PC-3 (cell line): ENCODE measurements around the gene HPSE2. TPM values are rescaled to one million over a fixed set of nuclear protein-coding genes. Genes with fewer than 3 reads are reported as not detected.
A peak's percentile ranks its signal among the peaks of the same experiment; 100 is the strongest.

Experiments
- ATAC-seq: fragments of 200-7000 bp; cut with Tn5 transposase; 2 replicates; pipeline ENCODE4 v1.9.1; 2020; ENCODE audit warnings: mild to moderate bottlenecking, moderate library complexity
- BruUV-seq: library from RNA; stranded (reverse); fragments of 400-500 nt; replicated peaks from 2 replicates; lab custom pipeline; 2021; lab: Mats Ljungman, UMichigan
- CTCF ChIA-PET: fragments of 300-600 bp; sonication (Branson Sonifier 250); formaldehyde crosslinking; loops from one replicate; lab custom pipeline; 2022; ENCODE audit warnings: antibody characterized with exemption; lab: Charles Lee
- POLR2A ChIA-PET: fragments of 300-600 bp; sonication (Branson Sonifier 250); formaldehyde crosslinking; loops from one replicate; lab custom pipeline; 2022; ENCODE audit warnings: antibody characterized with exemption; ENCODE audit not compliant: unreplicated experiment; lab: Charles Lee
- DNase-seq: peaks from one replicate; pipeline ENCODE4 v3.0.0-alpha.2; 2015
- H2AFZ ChIP-seq: fragments of 300-600 bp; sonication (generic); 2 replicates; pipeline ENCODE4 v1.6.0; 2016; ENCODE audit warnings: antibody characterized with exemption, low read length
- H3F3A ChIP-seq: fragments of 300-600 bp; sonication (generic); one replicate; pipeline ENCODE4 v1.6.0; 2017; ENCODE audit warnings: antibody characterized with exemption, low read length, control low read depth, mild to moderate bottlenecking; ENCODE audit not compliant: unreplicated experiment
- H3K27ac ChIP-seq: fragments of 300-600 bp; sonication (generic); 2 replicates; pipeline ENCODE4 v1.5.1; 2016; ENCODE audit warnings: mild to moderate bottlenecking, low read length
- H3K27me3 ChIP-seq: fragments of 300-600 bp; sonication (generic); 2 replicates; pipeline ENCODE4 v1.6.1; 2016; ENCODE audit warnings: low read length, mixed read lengths
- H3K36me3 ChIP-seq: fragments of 300-600 bp; sonication (generic); 2 replicates; pipeline ENCODE4 v1.6.1; 2016; ENCODE audit warnings: low read depth, mixed run types, low read length, mixed read lengths
- H3K4me1 ChIP-seq: fragments of 300-600 bp; sonication (generic); 2 replicates; pipeline ENCODE4 v1.5.1; 2016; ENCODE audit warnings: low read length; ENCODE audit not compliant: insufficient read depth
- H3K4me2 ChIP-seq: fragments of 300-600 bp; sonication (generic); 2 replicates; pipeline ENCODE4 v1.6.0; 2016; ENCODE audit warnings: low read length
- H3K4me3 ChIP-seq: fragments of 300-600 bp; sonication (generic); 2 replicates; pipeline ENCODE4 v1.5.1; 2016; ENCODE audit warnings: mild to moderate bottlenecking, low read length, mixed read lengths
- H3K79me2 ChIP-seq: fragments of 300-600 bp; sonication (generic); 2 replicates; pipeline ENCODE4 v1.6.1; 2017; ENCODE audit warnings: low read length, mixed read lengths
- H3K9ac ChIP-seq: fragments of 300-600 bp; sonication (generic); 2 replicates; pipeline ENCODE4 v1.6.0; 2016; ENCODE audit warnings: mild to moderate bottlenecking, low read length
- H3K9me2 ChIP-seq: fragments of 300-600 bp; sonication (generic); replicated peaks from 2 replicates; pipeline ENCODE4 v1.6.1; 2016; ENCODE audit warnings: mixed run types, low read length, mixed read lengths
- H3K9me3 ChIP-seq: fragments of 300-600 bp; sonication (generic); 2 replicates; pipeline ENCODE4 v1.6.1; 2016; ENCODE audit warnings: low read length, mixed read lengths
- H4K20me1 ChIP-seq: fragments of 300-600 bp; sonication (generic); 2 replicates; pipeline ENCODE4 v1.6.1; 2016; ENCODE audit warnings: low read length, mixed read lengths
- CTCF ChIP-seq: fragments of 300-600 bp; sonication (generic); conservative IDR thresholded peaks from 2 replicates; pipeline ENCODE4 v1.5.1; 2017; ENCODE audit warnings: antibody characterized with exemption, low read depth, mild to moderate bottlenecking, low read length
- EZH2 ChIP-seq: fragments of 300-600 bp; sonication (generic); IDR thresholded peaks from one replicate; pipeline ENCODE4 v1.6.1; 2017; ENCODE audit warnings: antibody characterized with exemption, mild to moderate bottlenecking, low read length; ENCODE audit not compliant: unreplicated experiment
- EZH2phosphoT487 ChIP-seq: fragments of 300-600 bp; sonication (generic); IDR thresholded peaks from 2 replicates; pipeline ENCODE4 v1.6.1; 2018; ENCODE audit warnings: mild to moderate bottlenecking, antibody characterized with exemption, low read length, borderline replicate concordance
- intact Hi-C: fragments of 100-400 bp; cut with micrococcal nuclease; formaldehyde crosslinking; loops from 2 replicates; pipeline ENCODE4 v1.9.0; 2023
- total RNA-seq: library from RNA; depleted of rRNA; stranded (reverse); fragments of >200 nt; gene quantifications from 2 replicates; pipeline ENCODE4 v1.2.3, GENCODE V29; 2014

Gene HPSE2
- total RNA-seq, 1 experiment from 2014 or later, result 0.15 TPM

GRCh38 chr10:98415731-98416119, 819.9 kb downstream of the HPSE2 start:
- TF ChIP-seq EZH2 (no peak), EZH2phosphoT487 (no peak), CTCF (no peak)
- H3K36me3 ChIP-seq, result no peaks in the 10 kb centered on the region
- ChIA-PET POLR2A (interaction anchor here (0.5 to 0.9 kb wide), 2 partner anchors 33 to 88 kb away, joined by 4 read pairs; no protein-coding TSS in a partner anchor), CTCF (no interaction called here)
- no peak overlapping the region for H3K27ac ChIP-seq
- no peak overlapping the region for H3K4me3 ChIP-seq
- H3K9me3 ChIP-seq, result no peaks in the 10 kb centered on the region
- H3K9me2 ChIP-seq, result no peaks in the 10 kb centered on the region
- BruUV-seq, result no TSS peak
- ATAC-seq (no peak), DNase-seq (no peak)
- no peak overlapping the region for H2AFZ ChIP-seq
- H3K9ac ChIP-seq, result no peak overlapping the region
- peaks cover 15% of the 10 kb centered on the region for H3K4me1 ChIP-seq
- intact Hi-C loops, result loop anchor here (1.0 kb wide), 1 partner anchor 11 kb away; no protein-coding TSS in a partner anchor
- H4K20me1 ChIP-seq, result no peaks in the 10 kb centered on the region
- peak overlapping the region; percentile 88; the same call in 1 of the 2 replicates for H3K4me2 ChIP-seq
- H3K27me3 ChIP-seq, result no peaks in the 10 kb centered on the region
- no peaks in the 10 kb centered on the region for H3F3A ChIP-seq
- peaks cover 11% of the 10 kb centered on the region for H3K79me2 ChIP-seq

- DNase-seq (peak; percentile 91), ATAC-seq (peak; percentile 93)
- H3F3A ChIP-seq, result no peaks in the 10 kb centered on the region
- peak within 1 kb of the TSS; percentile 73 for H3K4me3 ChIP-seq
- intact Hi-C loops, result loop anchor here (1.0 kb wide), 1 partner anchor 11 kb away; no protein-coding TSS in a partner anchor
- TF ChIP-seq EZH2phosphoT487, result no peak
- no peak for TF ChIP-seq EZH2
- TF ChIP-seq CTCF, result no peak
- peak within 1 kb of the TSS; percentile 80 for H2AFZ ChIP-seq
- H4K20me1 ChIP-seq, result no peaks in the 10 kb centered on the region
- H3K4me2 ChIP-seq, result peak within 1 kb of the TSS; percentile 88
- POLR2A ChIA-PET, result interaction anchor here (0.5 to 0.9 kb wide), 2 partner anchors 33 to 87 kb away, joined by 4 read pairs; no protein-coding TSS in a partner anchor
- no peaks in the 10 kb centered on the region for H3K9me3 ChIP-seq
- peaks cover 15% of the 10 kb centered on the region for H3K4me1 ChIP-seq
- no TSS peak for BruUV-seq
- no peaks in the 10 kb centered on the region for H3K27me3 ChIP-seq
- H3K9me2 ChIP-seq, result no peaks in the 10 kb centered on the region
- H3K9ac ChIP-seq, result peak within 1 kb of the TSS; percentile 69
- peaks cover 11% of the 10 kb centered on the region for H3K79me2 ChIP-seq
- H3K27ac ChIP-seq, result peak within 1 kb of the TSS; percentile 49
- CTCF ChIA-PET, result interaction anchor here (0.5 kb wide), 1 partner anchor 629 kb away, joined by 3 read pairs; no protein-coding TSS in a partner anchor
- no peaks in the 10 kb centered on the region for H3K36me3 ChIP-seq
These were observed 820.5 kb downstream of the HPSE2 start, which contains the start of gene PYROXD2 for GRCh38 chr10:98414932-98415730. Gene PYROXD2, minus strand, starts transcription at chr10:98415182. Its CDS starts 47 bp downstream, at chr10:98415135.
